ENCODE results near the gene KRTAP10-4.
"Not testable (repeated sequence)": the region's sequence is repeated elsewhere in the genome, so short reads cannot be mapped to it uniquely, and the experiment has no call there.

The KRTAP10-4 gene

DNA sequence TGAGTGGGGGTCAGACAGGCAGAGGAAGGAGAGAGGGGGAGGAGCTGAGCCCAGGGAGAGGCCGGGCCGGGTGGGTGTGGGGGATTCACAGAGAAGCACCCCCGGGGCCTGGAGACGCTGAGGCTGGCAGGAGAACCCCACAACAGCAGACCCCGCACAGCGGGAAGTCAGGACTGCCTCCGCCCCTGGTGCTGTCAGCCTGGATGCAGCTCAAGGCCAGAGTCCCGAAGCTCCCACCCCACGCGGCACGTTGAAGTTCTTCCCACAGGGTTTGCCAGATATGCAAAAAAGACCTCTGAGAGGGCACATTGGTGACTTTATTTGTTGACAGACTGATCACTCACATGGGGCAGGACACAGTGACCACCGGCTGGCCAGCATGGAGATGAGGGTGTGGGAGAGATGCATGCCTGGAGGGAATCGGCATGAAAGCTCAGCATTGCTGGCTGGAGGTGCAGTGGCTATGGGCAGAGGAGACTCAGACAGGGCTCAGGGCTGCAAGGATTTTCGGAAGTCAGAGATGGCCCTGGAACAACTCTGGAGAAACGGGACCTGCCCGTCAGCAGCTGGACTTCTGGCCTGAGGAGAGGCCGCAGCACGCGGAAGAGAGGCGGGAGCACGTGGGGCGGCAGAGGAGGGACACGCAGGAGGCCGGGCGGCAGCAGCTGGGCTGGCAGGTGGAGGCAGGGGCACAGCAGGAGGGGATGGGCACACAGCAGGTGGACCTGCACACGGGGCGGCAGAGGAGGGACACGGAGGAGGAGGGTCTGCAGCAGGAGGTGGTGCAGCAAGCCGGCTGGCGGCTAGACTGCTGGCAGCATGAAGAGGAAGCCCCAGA is 15.8 kb upstream of the KRTAP10-4 start:
- DNase-seq (ENCODE audit: low read depth) = no peak

DNA sequence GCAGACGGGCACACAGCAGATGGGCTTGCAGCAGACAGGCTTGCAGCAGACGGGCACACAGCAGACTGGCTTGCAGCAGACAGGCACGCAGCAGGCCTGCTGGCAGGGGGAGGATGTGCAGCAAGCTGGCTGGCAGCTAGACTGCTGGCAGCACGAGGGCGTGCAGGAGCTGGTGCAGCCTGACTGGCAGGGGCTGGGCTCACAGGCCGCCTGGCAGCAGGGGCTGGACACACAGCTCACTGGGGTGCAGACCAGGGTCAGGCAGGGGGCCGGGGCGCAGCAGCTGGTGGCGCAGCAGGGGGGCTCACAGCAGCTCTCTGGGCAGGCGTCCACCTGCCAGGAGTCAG is 15.2 kb upstream of the KRTAP10-4 start:
- not testable (repeated sequence) for DNase-seq (ENCODE audit: low read depth)

DNA sequence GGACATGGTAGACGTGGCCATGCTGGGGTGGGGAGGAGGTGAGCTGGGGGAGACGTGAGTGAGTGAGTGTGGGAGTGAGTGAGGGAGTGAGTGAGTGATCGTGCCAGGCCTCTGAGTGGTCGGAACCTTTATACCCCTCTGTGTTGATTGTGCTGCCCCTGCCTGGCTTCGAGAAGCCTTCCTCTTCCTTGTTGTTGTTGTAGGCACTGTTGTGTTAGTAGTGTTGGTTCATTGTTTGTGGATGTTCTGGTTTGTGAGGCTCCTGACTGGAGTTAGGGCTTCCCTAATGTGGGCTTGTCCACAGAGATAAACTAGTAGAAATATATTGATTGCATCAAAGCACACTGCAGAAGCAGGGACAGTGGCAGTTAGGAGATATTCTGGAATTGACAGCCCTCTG is 14.8 kb upstream of the KRTAP10-4 start, which contains the start of gene KRTAP10-3:
Gene KRTAP10-3, minus strand, starts transcription at position 101 of the 400 bp plus-strand sequence. Its CDS starts 80 bp downstream, at position 21.
- no peak for DNase-seq (ENCODE audit: low read depth)

DNA sequence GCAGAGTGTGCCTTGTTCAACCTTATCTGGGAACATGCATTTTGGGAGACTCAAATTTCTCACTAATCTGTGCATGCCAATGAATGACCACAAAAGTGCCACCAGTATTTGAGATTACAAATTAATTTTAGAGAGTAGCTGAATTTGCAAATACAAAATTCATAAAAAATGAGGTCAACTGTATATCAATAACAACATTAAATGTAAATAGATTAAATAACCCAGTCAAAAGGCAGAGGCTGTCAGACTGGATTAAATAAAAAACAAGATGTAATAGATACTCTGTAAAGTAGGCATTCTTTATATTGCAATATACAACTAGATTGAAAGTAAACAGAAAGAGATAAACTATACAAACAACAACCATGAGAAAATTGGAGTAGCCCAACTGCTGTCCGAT is 9.4 kb upstream of the KRTAP10-4 start:
- no peak for DNase-seq (ENCODE audit: low read depth)

DNA sequence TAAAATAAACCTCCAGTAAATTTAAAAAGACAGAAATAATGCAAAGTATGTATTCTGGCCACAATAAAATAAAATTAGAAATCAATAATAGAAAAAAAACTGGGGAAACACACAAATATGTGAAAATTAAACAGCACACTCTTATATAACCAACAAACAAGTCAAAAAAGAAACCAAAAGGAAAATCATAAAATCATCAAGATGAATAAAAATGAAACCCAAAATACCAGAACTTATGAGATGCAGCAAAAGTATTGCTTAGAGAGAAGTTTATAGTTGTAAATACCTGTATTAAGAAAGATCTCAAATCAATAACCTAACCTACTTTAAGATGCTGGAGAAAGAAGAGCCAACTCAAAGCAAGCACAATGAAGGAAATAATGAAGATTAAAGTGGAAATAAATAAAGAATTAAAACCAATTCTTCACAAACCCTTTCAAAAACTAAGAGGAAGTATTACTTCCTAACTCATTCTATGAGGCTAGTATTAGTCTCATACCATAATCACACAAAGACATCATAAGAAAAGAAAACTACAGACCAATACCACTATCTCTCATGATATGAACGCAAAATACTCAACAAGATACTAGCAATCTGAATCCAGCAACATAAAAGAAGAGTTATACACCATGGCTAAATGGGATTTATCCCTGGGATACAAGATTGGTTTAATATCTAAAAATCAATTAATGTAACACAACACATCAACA is 8.5 kb upstream of the KRTAP10-4 start:
- no peak for DNase-seq (ENCODE audit: low read depth)

DNA sequence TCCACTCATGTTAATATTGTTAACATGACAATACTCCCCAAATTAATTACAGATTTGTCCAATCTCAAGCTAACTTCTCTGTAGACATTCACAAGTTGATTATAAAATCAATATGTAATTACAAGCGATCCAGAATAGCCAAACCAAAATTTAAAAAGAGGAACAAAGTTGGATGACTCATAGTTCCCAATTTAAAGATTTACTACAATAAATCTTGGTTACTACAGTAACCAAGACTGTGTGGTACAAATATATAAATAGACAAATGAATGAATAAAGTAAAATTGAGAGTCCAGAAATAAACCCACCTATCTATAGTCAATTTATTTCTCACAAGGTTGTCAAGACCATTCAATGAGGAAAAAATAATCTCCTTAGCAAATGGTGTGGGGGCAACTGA is 7.1 kb upstream of the KRTAP10-4 start:
- no peak for DNase-seq (ENCODE audit: low read depth)

DNA sequence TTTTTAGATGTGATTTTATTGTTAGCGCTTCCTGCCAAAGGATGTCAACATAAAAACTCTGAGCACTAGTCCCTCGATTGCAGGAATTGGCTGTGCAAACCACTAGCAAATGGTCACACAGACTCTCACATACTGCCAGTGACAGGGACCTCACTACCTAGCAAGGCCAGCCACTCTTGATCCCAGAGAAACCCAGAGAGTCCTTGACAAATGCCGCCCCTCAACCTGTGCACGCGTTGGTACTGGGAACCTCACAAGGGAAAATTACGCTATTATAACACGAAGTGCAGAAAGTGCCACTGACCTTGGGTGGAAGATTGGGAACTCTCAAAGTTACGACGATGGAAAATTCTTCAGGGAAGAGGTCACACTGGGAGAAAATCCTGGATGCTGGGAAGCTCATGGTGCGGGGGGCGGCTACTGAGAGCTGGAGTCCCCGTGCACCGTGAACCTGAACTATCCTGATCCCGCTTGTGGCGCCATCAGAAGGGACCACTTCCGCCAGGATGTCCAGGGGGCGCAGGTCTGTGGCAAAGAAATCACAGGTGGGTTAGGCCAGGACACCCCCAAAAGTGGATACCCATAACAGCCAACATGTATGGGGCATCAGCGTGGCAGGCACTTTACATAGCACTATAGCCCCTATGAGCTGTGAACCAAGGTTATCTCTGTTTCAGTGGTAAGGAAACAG is 5.9 kb upstream of the KRTAP10-4 start:
- no peak for DNase-seq (ENCODE audit: low read depth)

DNA sequence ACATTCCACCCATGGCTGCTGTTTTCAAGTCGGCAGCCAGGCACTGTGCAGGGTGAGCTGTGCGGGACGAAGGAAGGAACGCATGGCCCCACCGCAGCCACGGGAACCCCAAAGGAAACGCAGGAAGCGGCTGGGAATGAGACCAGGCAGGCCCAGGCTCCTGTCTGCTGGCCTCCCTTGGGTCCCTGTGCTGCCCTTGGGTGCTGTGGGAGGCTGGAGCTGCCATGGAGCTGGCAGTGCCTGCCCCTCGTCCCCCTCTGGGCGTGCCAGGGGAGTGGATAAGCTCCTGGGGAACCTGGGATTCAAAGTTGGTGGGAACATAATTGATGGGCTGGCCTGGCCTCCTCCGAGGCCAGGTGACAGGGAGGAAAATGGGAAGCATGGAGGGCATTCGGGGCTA is 5.3 kb upstream of the KRTAP10-4 start:
- no peak for DNase-seq (ENCODE audit: low read depth)

DNA sequence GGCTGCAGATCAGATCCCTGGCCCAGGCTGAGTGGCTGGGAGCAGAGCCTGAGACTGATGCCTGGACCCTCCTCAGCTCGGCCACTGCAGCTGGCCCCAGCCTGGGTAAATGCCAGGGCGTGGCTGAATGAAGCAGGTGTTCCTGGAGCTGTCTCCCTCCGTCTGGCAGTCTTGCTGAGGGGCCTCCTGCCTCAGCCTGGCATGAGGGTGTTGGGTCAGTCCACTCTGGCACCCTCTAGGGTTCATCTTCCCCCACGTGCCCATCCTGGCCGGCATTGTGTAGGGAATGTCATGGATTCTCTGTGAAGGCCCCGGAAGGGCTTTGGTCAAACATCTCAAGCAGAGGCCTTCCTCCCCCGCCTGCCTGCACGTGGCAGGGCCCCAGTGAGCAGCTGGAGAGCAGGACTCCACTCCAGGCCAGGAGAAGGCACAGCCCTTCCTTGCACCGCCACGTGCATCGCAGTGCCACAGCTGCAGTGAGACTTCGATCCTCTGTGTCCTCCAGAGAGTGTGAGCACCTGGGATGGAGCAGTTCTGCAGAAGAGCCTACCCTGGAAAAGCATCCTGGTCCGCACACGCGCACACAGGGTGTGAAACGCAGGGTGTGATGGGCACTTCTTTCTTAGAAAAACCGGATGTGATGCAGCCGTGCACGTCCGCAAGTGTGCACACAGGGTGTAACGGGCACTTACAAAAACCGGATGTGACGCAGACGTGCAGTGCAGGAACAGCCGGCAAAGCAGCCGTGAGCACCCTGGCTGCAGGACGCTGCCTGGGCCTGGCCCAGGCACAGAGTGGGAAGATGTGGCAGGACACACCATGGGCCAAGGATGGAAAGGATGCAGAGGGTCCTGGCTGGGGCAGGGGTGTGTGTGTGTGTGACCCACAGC is 4.6 kb upstream of the KRTAP10-4 start:
- no peak for DNase-seq (ENCODE audit: low read depth)

DNA sequence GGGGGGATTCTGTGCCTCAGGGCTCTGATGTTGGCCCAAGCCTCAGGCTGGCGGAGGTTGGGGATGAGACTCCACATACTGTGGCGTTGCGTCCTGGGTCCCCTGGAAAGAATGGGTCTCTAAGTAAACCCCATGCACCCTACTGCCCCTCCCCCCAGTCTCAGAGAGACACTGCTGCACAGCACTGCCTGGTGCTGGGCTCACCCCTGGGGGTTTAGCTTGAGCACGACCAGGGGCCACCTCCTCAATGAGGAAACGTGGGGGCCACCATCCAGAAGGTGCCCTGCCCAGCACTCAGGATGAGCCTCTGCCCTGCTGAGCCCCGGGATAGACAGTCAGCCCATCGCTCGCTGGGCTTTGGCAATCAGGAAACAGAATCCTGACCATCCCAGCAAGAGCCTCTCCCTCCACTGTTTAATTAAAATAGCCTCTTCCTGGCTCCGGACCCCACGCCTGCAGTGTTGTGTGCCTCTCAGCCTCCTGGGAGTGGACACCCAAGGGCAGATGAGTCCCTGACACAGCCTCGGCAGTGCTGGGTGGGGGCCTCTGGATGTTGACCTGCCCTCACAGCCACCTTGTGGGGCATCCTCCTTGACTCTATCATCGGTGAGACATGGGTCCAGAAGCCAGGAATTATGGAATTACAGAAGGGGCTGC is 3.5 kb upstream of the KRTAP10-4 start:
- no peak for DNase-seq (ENCODE audit: low read depth)

DNA sequence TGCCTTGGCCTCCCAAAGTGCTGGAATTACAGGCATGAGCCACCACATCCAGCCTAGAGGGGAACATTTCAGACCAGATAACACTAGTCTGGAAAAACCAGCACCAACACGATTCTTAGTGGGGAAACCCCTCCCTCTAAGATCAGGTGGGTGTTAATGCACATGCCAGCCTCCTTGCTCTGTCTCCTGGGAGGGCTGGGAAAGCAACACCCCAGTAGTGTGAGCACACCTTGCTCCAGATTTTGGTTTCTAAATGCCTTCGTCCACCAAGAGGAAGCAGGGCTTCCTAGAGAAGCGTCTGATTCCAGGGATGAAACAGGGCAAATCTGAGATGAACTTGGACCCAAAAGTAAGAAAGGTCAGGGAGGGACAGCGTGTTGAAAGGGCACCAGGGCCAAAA is 2.2 kb upstream of the KRTAP10-4 start:
- no peak for DNase-seq (ENCODE audit: low read depth)

DNA sequence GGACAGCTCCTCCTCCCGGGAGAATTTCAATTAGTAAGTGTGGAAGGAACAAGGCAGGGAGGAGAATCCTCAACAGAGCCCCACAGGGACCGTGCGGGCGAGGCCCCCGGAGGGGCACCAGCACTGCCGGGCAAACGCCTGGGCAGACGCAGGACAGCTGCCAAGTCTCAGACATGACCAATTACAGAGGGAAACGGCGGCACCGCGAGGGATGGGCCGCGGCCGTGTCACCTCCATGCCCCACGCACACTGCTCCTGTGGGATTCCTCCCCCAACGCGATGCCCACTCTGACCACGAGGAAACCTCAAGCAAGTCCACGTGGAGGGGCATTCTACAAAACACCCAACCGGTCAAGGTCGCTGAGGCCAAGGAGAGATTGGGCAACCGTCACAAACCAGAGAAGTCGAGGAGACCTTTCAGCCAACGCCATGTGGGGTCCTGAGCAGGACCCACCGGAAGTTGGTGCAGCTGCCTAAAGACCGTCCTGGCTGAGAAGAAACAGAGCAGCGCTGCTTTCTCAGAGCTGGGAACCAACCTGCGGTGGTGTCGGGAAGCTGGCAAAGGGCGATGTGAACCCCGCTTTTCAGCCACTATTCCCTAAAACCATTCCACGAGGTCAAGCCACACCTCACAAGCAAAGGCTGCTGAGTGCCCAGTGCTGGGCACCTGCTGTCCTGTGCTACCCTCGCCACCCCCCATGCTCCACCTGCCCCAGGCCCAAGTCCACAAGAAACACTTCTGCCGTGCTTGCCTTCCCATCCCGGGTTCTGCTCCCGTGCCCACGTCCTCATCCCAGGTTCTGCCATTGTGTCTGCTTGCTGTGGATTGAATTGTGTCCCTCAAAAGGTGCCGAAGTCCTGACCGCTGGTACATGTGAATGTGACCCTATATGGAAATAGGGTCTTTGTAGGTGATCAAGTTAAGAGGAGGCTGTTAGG is 1.4 kb upstream of the KRTAP10-4 start:
- no peak for DNase-seq (ENCODE audit: low read depth)

DNA sequence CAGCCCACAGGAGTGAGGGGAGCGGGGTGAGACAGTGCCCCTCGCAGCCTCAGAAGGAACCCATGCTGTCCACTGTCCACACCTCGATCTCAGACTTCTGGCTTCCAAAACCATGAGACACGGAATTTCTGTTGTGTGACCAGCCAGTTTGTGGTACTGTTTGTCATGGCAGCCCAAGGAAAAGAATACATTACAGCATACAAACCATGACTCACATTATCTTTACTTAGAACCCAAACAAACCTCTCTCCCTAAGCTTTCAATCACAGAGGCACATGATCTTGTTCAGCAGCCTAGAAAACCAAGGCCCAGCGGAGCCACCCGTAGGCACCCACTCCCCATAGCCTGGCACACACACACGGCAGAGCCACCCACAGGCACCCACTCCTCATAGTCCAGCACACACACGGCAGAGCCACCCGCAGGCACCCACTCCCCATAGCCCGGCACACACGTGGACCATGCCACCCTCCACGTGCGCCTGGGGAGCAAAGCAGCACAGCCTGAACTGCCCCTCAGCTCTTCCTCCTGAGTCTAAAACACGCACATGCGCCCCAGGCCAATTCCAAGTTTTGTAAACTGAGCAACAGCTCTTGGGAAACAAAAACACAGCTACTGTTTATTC is 458 bp upstream of the KRTAP10-4 start:
- no peak for DNase-seq (ENCODE audit: low read depth)

DNA sequence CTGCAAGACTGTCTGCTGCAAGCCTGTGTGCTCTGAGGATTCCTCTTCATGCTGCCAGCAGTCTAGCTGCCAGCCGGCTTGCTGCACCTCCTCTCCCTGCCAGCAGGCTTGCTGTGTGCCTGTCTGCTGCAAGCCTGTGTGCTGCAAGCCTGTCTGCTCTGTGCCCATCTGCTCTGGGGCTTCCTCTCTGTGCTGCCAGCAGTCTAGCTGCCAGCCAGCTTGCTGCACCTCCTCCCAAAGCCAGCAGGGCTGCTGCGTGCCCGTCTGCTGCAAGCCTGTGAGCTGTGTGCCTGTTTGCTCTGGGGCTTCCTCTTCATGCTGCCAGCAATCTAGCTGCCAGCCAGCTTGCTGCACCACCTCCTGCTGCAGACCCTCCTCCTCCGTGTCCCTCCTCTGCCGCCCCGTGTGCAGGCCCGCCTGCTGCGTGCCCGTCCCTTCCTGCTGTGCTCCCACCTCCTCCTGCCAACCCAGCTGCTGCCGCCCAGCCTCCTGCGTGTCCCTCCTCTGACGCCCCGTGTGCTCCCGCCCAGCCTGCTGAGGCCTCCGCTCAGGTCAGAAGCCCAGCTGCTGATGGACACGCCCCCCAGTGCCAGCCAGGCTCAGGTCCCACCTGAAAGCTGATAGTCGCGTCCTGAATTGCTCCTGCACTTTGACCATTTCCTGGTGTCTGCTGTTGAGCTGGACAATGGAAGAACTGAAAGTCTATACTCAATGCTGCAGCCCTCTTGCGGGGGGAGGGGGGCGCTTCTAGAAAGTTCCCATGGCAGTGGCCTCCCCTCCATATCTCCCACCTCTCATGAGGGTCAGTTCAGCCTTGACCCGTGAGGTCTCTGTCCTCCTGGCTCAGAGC is 1.2 kb downstream of the KRTAP10-4 start:
- no peak for DNase-seq (ENCODE audit: low read depth)

DNA sequence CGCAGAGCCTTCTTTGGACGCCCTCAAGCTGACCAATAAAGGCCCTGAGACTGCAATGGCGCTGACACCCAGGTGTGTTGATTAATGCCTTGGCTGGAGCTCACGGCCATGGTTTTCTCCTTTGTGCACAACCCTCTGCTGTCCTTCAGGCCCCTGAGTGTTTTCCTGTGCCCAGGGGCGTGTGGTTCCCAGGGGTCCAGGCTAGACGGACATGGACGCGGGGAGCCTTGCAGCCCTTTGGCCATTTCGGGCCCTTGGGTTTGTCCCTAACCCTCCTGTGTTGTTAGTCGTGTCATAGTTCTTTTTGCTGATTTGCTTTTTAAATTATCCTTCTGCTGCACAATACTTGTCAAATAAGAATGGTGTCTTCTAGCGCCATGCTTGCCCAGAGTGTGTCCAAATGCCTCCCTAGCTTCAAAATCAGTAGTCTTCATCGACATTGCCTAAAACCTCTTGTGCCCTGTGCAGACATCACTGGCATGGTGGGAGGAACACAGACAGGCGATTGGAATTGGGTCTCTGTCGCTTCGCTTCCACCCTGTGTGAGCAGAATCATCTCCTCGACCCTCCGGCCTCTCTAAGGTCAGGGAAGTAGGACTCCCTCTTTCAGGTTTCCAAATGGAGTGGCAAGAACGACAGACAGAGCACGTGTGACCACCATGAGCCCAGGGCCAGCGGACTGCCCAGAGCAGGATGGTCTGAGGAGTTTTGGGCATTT is 1.9 kb downstream of the KRTAP10-4 start:
- no peak for DNase-seq (ENCODE audit: low read depth)

DNA sequence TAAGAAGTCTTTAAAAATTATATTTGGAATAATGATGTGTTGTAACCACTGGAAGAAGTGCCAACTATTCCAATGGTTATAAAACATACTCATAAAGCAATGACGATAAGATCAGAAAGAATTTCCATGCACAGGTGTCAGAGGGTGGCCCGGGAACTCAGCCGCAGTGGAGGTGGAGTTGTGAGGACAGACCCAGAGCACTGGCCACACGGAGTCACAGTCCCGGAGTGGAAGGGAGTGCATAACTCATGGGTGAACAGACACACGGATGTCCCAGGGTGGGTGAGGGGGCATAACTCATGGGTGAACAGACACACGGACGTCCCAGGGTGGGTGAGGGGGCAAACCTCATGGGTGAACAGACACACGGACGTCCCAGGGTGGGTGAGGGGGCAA is 2.5 kb downstream of the KRTAP10-4 start:
- DNase-seq (ENCODE audit: low read depth) = no peak

DNA sequence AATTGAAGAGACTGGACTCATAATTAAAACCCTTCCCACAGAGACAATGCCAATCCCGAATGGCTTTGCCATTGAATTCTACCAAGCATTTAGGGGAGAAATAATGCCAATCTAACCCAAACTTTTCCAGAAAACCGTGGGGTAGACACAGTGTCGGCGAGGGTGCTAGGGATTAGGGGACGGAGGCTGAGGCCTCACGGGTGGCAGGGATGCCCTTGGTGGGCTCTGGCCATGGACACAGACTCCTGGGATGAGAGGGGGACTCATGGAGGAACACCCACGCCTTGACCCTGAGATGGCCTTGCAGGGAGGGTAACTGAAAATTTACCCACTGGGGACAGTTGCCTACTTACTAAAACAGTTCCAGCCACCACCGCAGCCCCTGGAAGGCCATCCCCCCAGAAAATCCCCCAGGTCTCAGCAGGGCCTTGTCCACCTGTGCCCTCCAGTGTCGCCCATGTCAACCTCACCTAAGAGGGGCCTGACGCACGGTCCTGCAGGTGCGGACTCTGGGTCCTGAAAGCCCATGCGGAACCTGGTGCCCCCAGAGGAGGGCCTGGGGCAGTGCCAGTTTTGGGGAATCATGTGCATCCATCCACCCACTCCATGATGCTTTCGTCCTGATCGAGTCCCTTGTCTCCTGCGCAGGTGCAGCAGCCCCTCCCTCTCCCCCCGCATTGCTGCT is 5.0 kb downstream of the KRTAP10-4 start:
- no peak for DNase-seq (ENCODE audit: low read depth)
